DOHH2 (cell line): ENCODE data around the gene PREPL.

Source experiments
- H3F3A ChIP-seq: fragments of 200-600 bp; sonication (generic), shearing (Covaris generic); 2 replicates; pipeline ENCODE4 v1.6.0; 2016; ENCODE audit warnings: antibody characterized with exemption, mild to moderate bottlenecking; ENCODE audit not compliant: control insufficient read depth, insufficient read depth
- H3K27ac ChIP-seq: fragments of 200-600 bp; sonication (generic); 2 replicates; pipeline ENCODE4 v1.5.1; 2014; ENCODE audit warnings: low read depth, mild to moderate bottlenecking, low read length, moderate library complexity
- H3K27me3 ChIP-seq: fragments of 200-600 bp; sonication (generic); 2 replicates; pipeline ENCODE4 v1.6.1; 2014; ENCODE audit warnings: mild to moderate bottlenecking, low read length, mixed read lengths; ENCODE audit not compliant: control insufficient read depth
- H3K36me3 ChIP-seq: fragments of 200-600 bp; sonication (generic); 2 replicates; pipeline ENCODE4 v1.6.1; 2014; ENCODE audit warnings: mild to moderate bottlenecking, low read length, moderate library complexity, mixed read lengths; ENCODE audit not compliant: control insufficient read depth
- H3K4me1 ChIP-seq: fragments of 200-600 bp; sonication (generic); 2 replicates; pipeline ENCODE4 v1.6.1; 2014; ENCODE audit warnings: mild to moderate bottlenecking, low read length, mixed read lengths; ENCODE audit not compliant: control insufficient read depth
- H3K4me2 ChIP-seq: fragments of 200-600 bp; sonication (generic); 2 replicates; pipeline ENCODE4 v1.6.0; 2014; ENCODE audit warnings: mild to moderate bottlenecking, low read length, moderate library complexity
- H3K4me3 ChIP-seq: fragments of 200-600 bp; sonication (generic); 2 replicates; pipeline ENCODE4 v1.5.1; 2014; ENCODE audit warnings: mild to moderate bottlenecking, low read length, mixed read lengths
- H3K79me2 ChIP-seq: fragments of 200-600 bp; sonication (generic); 2 replicates; pipeline ENCODE4 v1.6.1; 2014; ENCODE audit warnings: mild to moderate bottlenecking, low read length, mixed read lengths; ENCODE audit not compliant: control insufficient read depth
- H3K9me2 ChIP-seq: fragments of 200-600 bp; sonication (generic); replicated peaks from 2 replicates; pipeline ENCODE4 v1.6.1; 2014; ENCODE audit warnings: mild to moderate bottlenecking, low read length, mixed read lengths; ENCODE audit not compliant: control insufficient read depth
- H3K9me3 ChIP-seq: fragments of 200-600 bp; sonication (generic); 2 replicates; pipeline ENCODE4 v1.6.1; 2014; ENCODE audit warnings: antibody characterized with exemption, low read length, mixed read lengths; ENCODE audit not compliant: control insufficient read depth, insufficient read depth
- H4K20me1 ChIP-seq: fragments of 200-600 bp; sonication (generic); 2 replicates; pipeline ENCODE4 v1.6.0; 2014; ENCODE audit warnings: low read depth, mild to moderate bottlenecking, antibody characterized with exemption, low read length, moderate library complexity; ENCODE audit not compliant: control insufficient read depth, insufficient read depth
- EZH2phosphoT487 ChIP-seq: fragments of 200-600 bp; sonication (generic); IDR thresholded peaks from 2 replicates; pipeline ENCODE4 v1.6.1; 2017; ENCODE audit warnings: borderline replicate concordance, mild to moderate bottlenecking, antibody characterized with exemption, low read length, moderate library complexity, mixed read lengths
- TF ChIP-seq, protein P1 (sequence below): fragments of 200-600 bp; sonication (generic); IDR thresholded peaks from one replicate; pipeline ENCODE4 v1.5.1; 2014; ENCODE audit warnings: antibody characterized with exemption, mild to moderate bottlenecking, low read depth, low read length; ENCODE audit not compliant: poor library complexity, severe bottlenecking

PREPL gene

DNA sequence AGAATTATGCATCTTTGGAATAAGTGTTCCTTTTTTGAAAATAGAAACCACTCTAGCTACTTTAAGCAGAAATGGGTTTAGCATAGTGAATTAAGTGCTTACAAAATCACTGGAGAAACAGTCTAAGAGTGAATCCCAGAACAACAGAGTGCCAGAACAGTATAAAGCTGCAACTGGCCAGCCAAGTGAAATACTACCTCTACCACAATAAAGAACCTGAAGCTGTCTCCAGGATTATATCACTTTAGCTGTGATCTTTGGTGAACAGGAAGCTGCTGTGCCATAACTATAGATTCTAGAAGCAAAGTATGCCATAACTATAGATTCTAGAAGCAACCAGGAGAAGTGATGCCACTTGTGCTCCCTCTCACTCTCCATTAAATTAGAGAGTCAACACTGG is 8.1 kb upstream of the PREPL start:
- H3K79me2 ChIP-seq = peaks cover 49% of the 10 kb centered on the region
- H3K4me1 ChIP-seq = no peaks in the 10 kb centered on the region
- TF ChIP-seq, protein P1, sequence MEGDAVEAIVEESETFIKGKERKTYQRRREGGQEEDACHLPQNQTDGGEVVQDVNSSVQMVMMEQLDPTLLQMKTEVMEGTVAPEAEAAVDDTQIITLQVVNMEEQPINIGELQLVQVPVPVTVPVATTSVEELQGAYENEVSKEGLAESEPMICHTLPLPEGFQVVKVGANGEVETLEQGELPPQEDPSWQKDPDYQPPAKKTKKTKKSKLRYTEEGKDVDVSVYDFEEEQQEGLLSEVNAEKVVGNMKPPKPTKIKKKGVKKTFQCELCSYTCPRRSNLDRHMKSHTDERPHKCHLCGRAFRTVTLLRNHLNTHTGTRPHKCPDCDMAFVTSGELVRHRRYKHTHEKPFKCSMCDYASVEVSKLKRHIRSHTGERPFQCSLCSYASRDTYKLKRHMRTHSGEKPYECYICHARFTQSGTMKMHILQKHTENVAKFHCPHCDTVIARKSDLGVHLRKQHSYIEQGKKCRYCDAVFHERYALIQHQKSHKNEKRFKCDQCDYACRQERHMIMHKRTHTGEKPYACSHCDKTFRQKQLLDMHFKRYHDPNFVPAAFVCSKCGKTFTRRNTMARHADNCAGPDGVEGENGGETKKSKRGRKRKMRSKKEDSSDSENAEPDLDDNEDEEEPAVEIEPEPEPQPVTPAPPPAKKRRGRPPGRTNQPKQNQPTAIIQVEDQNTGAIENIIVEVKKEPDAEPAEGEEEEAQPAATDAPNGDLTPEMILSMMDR = no peak
- TF ChIP-seq EZH2phosphoT487 = no peak

GRCh38 chr2:44367591-44367990 is 6.3 kb upstream of the PREPL start:
- Histone ChIP-seq H3K4me1 (0 out of 2 replicates have a peak, but pooled peaks cover 3% of the 10 kb centered on the region), H3F3A (no peaks in the 10 kb centered on the region), H3K79me2 (peaks cover 66% of the 10 kb centered on the region), H3K9me3 (no peaks in the 10 kb centered on the region), H3K4me2 (no peak overlapping the region), H3K4me3 (no peak overlapping the region), H3K9me2 (no peaks in the 10 kb centered on the region), H3K36me3 (no peaks in the 10 kb centered on the region), H4K20me1 (no peaks in the 10 kb centered on the region), H3K27me3 (no peaks in the 10 kb centered on the region), H3K27ac (no peak overlapping the region)
- TF ChIP-seq, protein P1 = no peak
- TF ChIP-seq EZH2phosphoT487 = no peak

More for the DNA sequence above, 8.1 kb upstream of the PREPL start:
- no peaks in the 10 kb centered on the region for H3F3A ChIP-seq
- no peak overlapping the region for H3K4me3 ChIP-seq
- H3K9me2 ChIP-seq = no peaks in the 10 kb centered on the region
- H4K20me1 ChIP-seq = no peaks in the 10 kb centered on the region
- no peak overlapping the region for H3K27ac ChIP-seq
- no peak overlapping the region for H3K4me2 ChIP-seq
- 0 out of 2 replicates have a peak, but pooled peaks cover 3% of the 10 kb centered on the region for H3K36me3 ChIP-seq
- no peaks in the 10 kb centered on the region for H3K27me3 ChIP-seq
- no peaks in the 10 kb centered on the region for H3K9me3 ChIP-seq

GRCh38 chr2:44364604-44365003 is 3.3 kb upstream of the PREPL start:
- Histone ChIP-seq H3K79me2 (peaks cover 84% of the 10 kb centered on the region), H3K27ac (no peak overlapping the region), H3K4me1 (peaks cover 16% of the 10 kb centered on the region), H3K4me3 (no peak overlapping the region), H3K4me2 (no peak overlapping the region), H3K9me3 (no peaks in the 10 kb centered on the region), H3F3A (no peaks in the 10 kb centered on the region), H3K27me3 (no peaks in the 10 kb centered on the region), H3K36me3 (no peaks in the 10 kb centered on the region), H3K9me2 (no peaks in the 10 kb centered on the region), H4K20me1 (no peaks in the 10 kb centered on the region)
- TF ChIP-seq EZH2phosphoT487 = no peak
- TF ChIP-seq, protein P1 = no peak
